Aorta (tissue), 5 donors: ENCODE data around the gene HNRNPR. TPM values are rescaled to one million over a fixed set of nuclear protein-coding genes. Genes with fewer than 3 reads are reported as not detected.
"Not testable (repeated sequence)": the region's sequence is repeated elsewhere in the genome, so short reads cannot be mapped to it uniquely, and the experiment has no call there.

Source experiments
- ATAC-seq: fragments of 200-7000 bp; cut with Tn5 transposase; one replicate; pipeline ENCODE4 v1.9.1; 2022; ENCODE audit warnings: moderate library complexity; ENCODE audit not compliant: low FRiP score
- DNase-seq, 2 donors: peaks; one replicate each; pipeline ENCODE4 v3.0.0-alpha.2; 2020
- H3K27ac ChIP-seq, 2 donors: one replicate each; pipeline ENCODE4 v1.5.1; 2013; ENCODE audit warnings: low read length in 2 of 2, mild to moderate bottlenecking in 2 of 2, moderate library complexity in 2 of 2, control low read depth in 1 of 2, inconsistent platforms in 1 of 2, low read depth in 1 of 2
- H3K27me3 ChIP-seq, 2 donors: one replicate each; pipeline ENCODE4 v1.6.1; 2013; ENCODE audit warnings: control low read depth in 1 of 2, low read length in 1 of 2, mild to moderate bottlenecking in 1 of 2, moderate library complexity in 1 of 2; ENCODE audit not compliant: insufficient read depth in 2 of 2, control insufficient read depth in 1 of 2
- H3K36me3 ChIP-seq, 2 donors: one replicate each; pipeline ENCODE4 v1.6.1; 2013; ENCODE audit warnings: control low read depth in 1 of 2, low read length in 1 of 2, mild to moderate bottlenecking in 1 of 2; ENCODE audit not compliant: insufficient read depth in 2 of 2, control insufficient read depth in 1 of 2
- H3K4me1 ChIP-seq, 2 donors: one replicate each; pipeline ENCODE4 v1.6.1; 2013; ENCODE audit warnings: low read length in 2 of 2, control low read depth in 1 of 2, mild to moderate bottlenecking in 1 of 2, moderate library complexity in 1 of 2; ENCODE audit not compliant: insufficient read depth in 2 of 2, control insufficient read depth in 1 of 2
- H3K4me3 ChIP-seq, 2 donors: one replicate each; pipeline ENCODE4 v1.5.1; 2013; ENCODE audit warnings: low read length in 2 of 2, control low read depth in 1 of 2, mild to moderate bottlenecking in 1 of 2
- H3K9me3 ChIP-seq: one replicate; pipeline ENCODE4 v1.6.1; 2013; ENCODE audit warnings: mild to moderate bottlenecking, low read length; ENCODE audit not compliant: control insufficient read depth
- WGBS, 2 donors: extraction: QIAGEN DNeasy Blood & Tissue Kit; methylation state at CpG; one replicate each; pipeline ENCODE4 v1.1.7; 2013; 5-methylcytosine and 5-hydroxymethylcytosine counted together
- intact Hi-C, 2 donors: fragments of 100-400 bp; cut with DNase I; formaldehyde crosslinking; loops; one replicate each; pipeline versions ENCODE4 v1.14.2 to v1.15.0; 2022
- polyA plus RNA-seq, 2 donors: library from polyadenylated mRNA; stranded (reverse); fragments of 200-250 nt; gene quantifications; one replicate each; pipeline ENCODE4 v1.2.3, GENCODE V29; 2013
- total RNA-seq, 2 donors: library from RNA; stranded (reverse); fragmentation: NEBNext Ultra II Directional; extraction: Animal tissue kit (Norgen Biotek cat#: 25700); gene quantifications; one replicate each; pipeline ENCODE4 v1.2.1, GENCODE V29; 2021
- donor health status: healthy with polysubstance abuse.
- donor health status: Bipolar disorder and iron deficiency.
- donor health status: DM: no; HTN: no; CAD: no.
- donor health status: DM: no; HTN: no; CAD: no.
- donor health status: DM: yes; HTN: yes; CAD: no.

Gene HNRNPR
- total and polyA plus RNA-seq, 4 donors = 56.6 to 120 (median 90.9) TPM

DNA sequence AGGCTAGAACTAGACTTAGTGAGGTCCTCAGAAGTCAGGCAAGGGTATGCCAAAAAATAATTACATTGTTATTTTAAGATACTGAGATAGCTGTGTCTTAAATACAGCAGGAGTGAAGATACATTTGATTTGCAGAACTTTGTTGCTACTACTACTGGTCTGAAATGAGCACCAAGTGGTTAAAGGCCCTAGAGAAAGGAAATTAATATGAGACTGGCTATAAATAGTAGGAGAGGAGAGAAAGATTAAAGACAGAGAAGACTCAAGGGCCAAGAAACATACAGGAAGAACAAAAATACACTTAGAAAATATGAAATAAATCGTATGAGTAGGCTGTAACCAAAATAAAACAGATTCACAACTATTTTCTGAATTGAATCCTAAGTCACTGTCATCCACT is 21.3 kb downstream of the HNRNPR start:
- Histone ChIP-seq H3K36me3 (peaks cover 3 to 6% of the 10 kb centered on the region in 2 donors), H3K4me1 (peaks cover 0 to 3% of the 10 kb centered on the region in 2 donors), H3K27me3 (no peaks in the 10 kb centered on the region), H3K9me3 (no peaks in the 10 kb centered on the region), H3K4me3 (no peak overlapping the region), H3K27ac (no peak overlapping the region)
- DNase-seq = no peak
- ATAC-seq = no peak
- 0 to 3% methylated on average over 1 of the region's 1 CpG for WGBS, 2 donors
- intact Hi-C loops = no loop called here

GRCh38 chr1:23310280-23310679 is 33.8 kb downstream of the HNRNPR start:
- H3K36me3 ChIP-seq, H3K27ac ChIP-seq, ATAC-seq, H3K27me3 ChIP-seq, intact Hi-C loops, H3K9me3 ChIP-seq, H3K4me3 ChIP-seq, DNase-seq, H3K4me1 ChIP-seq: not testable (repeated sequence)
- 91 to 93% methylated on average over 7 of the region's 7 CpGs for WGBS, 2 donors

- H3K36me3 ChIP-seq = peaks cover 0 to 2% of the 10 kb centered on the region in 2 donors
- DNase-seq (no peak), ATAC-seq (no peak)
- H3K4me1 ChIP-seq = no peaks in the 10 kb centered on the region
- intact Hi-C loops = no loop called here
- no peak overlapping the region for H3K27ac ChIP-seq
- no peak overlapping the region for H3K4me3 ChIP-seq
- WGBS, 2 donors = 74 to 81% methylated on average over 4 of the region's 4 CpGs
- no peaks in the 10 kb centered on the region for H3K9me3 ChIP-seq
- no peaks in the 10 kb centered on the region for H3K27me3 ChIP-seq
These were observed 39.9 kb downstream of the HNRNPR start for GRCh38 chr1:23304140-23304620.

GRCh38 chr1:23303524-23303923 is 40.6 kb downstream of the HNRNPR start:
- 90% methylated on average over 2 of the region's 2 CpGs for WGBS, 2 donors
- intact Hi-C loops = no loop called here
- H3K27ac ChIP-seq = no peak overlapping the region

GRCh38 chr1:23296931-23297330 is 47.2 kb downstream of the HNRNPR start:
- H3K36me3 ChIP-seq = no peaks in the 10 kb centered on the region

More at GRCh38 chr1:23303524-23303923, 40.6 kb downstream of the HNRNPR start:
- H3K9me3 ChIP-seq = no peaks in the 10 kb centered on the region
- H3K4me3 ChIP-seq = no peak overlapping the region
- H3K27me3 ChIP-seq = no peaks in the 10 kb centered on the region
- no peaks in the 10 kb centered on the region for H3K4me1 ChIP-seq
- DNase-seq (no peak), ATAC-seq (no peak)
- peaks cover 0 to 2% of the 10 kb centered on the region in 2 donors for H3K36me3 ChIP-seq

DNA sequence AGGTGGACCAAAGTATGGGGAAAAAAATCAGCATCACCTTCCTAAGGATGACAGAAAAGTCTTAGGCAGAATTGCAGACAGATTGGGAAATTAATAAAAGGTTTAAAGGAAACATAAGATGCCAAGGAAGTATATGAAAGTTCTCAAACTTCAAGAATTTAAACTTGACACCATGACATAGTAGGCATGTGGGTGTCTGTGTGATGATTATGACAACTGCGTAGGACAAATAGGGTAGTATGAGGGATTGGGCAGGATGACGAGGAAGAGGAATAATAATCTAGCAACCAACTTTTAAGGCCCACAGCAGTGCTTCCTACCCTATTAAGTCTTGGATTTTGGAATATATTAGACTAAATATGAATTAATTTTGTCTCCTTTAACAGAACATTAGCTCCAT is 52.4 kb downstream of the HNRNPR start:
- Histone ChIP-seq H3K27ac (no peak overlapping the region), H3K36me3 (no peaks in the 10 kb centered on the region), H3K4me3 (no peak overlapping the region), H3K9me3 (no peaks in the 10 kb centered on the region), H3K4me1 (no peaks in the 10 kb centered on the region), H3K27me3 (no peaks in the 10 kb centered on the region)
- DNase-seq (no peak), ATAC-seq (no peak)
- WGBS, 2 donors = 93 to 95% methylated on average over 2 of the region's 2 CpGs
- intact Hi-C loops = no loop called here

More at GRCh38 chr1:23296931-23297330, 47.2 kb downstream of the HNRNPR start:
- Histone ChIP-seq H3K27me3 (no peaks in the 10 kb centered on the region), H3K27ac (no peak overlapping the region), H3K9me3 (no peaks in the 10 kb centered on the region), H3K4me1 (no peaks in the 10 kb centered on the region), H3K4me3 (no peak overlapping the region)
- DNase-seq = no peak
- 92 to 95% methylated on average over 2 of the region's 2 CpGs for WGBS, 2 donors
- ATAC-seq = no peak
- intact Hi-C loops = no loop called here

DNA sequence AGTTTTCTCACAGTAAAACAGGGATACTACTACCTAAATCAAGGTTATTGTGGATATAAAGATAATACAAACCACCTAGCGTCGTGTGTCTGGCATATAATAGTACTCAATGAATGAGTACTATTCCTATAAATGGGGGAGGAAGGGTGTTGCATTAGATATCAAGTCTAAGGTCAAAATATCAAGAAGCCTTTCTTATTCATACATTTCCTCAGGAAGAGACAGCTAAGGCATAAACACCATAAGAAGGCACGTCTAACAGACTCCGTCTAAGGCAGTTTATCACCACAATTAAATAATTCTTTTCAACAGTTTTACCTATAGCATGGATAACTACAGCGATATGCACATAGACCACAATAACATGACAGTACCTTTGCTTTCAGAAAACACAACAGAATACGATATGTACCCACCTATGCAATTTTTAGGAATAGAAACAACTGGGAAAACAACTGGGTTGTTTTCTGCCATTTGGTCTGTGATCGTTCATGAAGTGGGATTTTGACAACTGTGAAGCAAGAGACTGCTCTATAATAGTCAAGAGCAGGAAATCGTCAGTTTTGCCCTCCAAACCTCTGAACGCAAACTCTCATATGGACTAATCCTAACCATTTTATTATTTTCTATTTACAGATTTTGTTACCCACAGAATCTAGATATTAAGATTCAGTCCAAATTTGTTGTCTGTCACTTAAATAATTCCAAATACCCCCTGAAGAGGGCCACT is 53.1 kb downstream of the HNRNPR start:
- 90% methylated on average over 9 of the region's 9 CpGs for WGBS, 2 donors
- H3K36me3 ChIP-seq = no peaks in the 10 kb centered on the region

DNA sequence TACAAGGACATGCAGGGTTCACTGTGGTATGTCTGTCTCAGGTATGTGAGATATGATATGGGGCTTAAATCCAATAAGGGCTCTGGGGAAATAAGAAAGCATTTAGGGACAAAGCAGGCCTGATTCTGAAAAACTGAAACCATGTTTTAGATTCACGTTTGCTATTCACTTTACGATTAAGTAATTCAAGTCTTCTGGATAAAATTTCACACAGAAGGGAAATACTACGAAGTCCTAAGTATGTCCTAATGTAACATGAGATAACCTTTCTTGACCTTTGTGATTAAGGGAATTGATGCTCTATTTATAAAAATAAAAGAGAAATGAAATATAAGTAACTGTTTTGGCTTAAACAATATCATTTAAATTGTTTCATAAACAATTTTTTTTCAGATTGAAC is 55.4 kb downstream of the HNRNPR start:
- Histone ChIP-seq H3K4me1 (no peaks in the 10 kb centered on the region), H3K4me3 (no peak overlapping the region), H3K9me3 (no peaks in the 10 kb centered on the region), H3K27me3 (no peaks in the 10 kb centered on the region), H3K36me3 (no peaks in the 10 kb centered on the region), H3K27ac (no peak overlapping the region)
- ATAC-seq (no peak), DNase-seq (no peak)
- intact Hi-C loops = no loop called here
- 65 to 66% methylated on average over 3 of the region's 3 CpGs for WGBS, 2 donors

More for the DNA sequence above, 53.1 kb downstream of the HNRNPR start:
- Histone ChIP-seq H3K27me3 (no peaks in the 10 kb centered on the region), H3K4me3 (no peak overlapping the region), H3K27ac (no peak overlapping the region), H3K4me1 (no peaks in the 10 kb centered on the region), H3K9me3 (no peaks in the 10 kb centered on the region)
- DNase-seq (no peak), ATAC-seq (no peak)
- intact Hi-C loops = no loop called here

DNA sequence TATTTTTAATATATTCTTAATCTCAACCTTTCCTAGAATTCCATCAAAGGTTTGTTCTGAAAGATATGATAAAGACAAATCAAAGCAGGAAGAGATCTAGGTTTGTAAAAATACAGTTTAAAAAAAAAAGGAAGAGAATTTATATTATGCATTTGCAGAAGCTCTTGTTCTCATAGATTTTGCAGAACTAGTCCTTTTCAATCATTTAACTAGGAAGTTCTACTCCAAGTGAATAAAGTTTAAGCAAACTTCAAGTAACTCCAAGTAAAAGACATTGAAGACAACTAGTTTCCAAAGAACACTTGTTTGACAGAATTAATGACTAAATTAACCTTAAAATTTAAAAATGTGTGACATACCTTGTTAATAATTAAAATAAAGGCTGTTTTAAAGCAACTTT is 55.9 kb downstream of the HNRNPR start:
- H3K36me3 ChIP-seq = no peaks in the 10 kb centered on the region
- no peaks in the 10 kb centered on the region for H3K27me3 ChIP-seq
- no peak for DNase-seq
- no peak for ATAC-seq
- intact Hi-C loops = no loop called here
- H3K4me3 ChIP-seq = no peak overlapping the region
- H3K27ac ChIP-seq = no peak overlapping the region
- H3K4me1 ChIP-seq = no peaks in the 10 kb centered on the region
- H3K9me3 ChIP-seq = no peaks in the 10 kb centered on the region
